GM12892 (cell line): ENCODE measurements around the gene DYNC1I1.

ENCODE experiments used
- POLR2A ChIP-seq: IDR thresholded peaks from 2 replicates; pipeline ENCODE4 v1.6.1; 2011; ENCODE audit warnings: low read depth, low read length, control low read depth
- POLR2AphosphoS5 ChIP-seq: IDR thresholded peaks from 2 replicates; pipeline ENCODE4 v1.6.1; 2011; ENCODE audit warnings: low read depth, low read length, control low read depth

DNA sequence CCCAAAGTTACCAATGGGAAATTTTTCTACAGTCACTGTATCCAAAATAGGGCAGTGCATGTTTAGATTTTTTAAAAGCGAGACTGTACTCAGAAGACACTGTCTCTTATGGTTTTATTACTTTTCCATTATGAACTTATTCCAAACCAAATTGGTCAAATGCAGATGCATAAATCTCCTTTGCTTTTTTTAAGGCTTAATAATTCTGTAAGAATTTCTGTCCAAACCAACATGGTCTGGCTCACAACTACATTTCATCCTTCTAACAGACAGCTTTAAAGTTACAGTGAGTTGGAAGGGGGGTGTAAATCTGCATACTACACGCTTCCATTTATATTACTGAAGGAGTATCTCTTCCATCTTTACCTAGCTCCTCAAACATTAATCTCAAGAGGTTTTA is 350.4 kb downstream of the DYNC1I1 start:
- TF ChIP-seq POLR2A, result no peak
- no peak for TF ChIP-seq POLR2AphosphoS5
